ENCODE results near the gene CELF4.

DNA sequence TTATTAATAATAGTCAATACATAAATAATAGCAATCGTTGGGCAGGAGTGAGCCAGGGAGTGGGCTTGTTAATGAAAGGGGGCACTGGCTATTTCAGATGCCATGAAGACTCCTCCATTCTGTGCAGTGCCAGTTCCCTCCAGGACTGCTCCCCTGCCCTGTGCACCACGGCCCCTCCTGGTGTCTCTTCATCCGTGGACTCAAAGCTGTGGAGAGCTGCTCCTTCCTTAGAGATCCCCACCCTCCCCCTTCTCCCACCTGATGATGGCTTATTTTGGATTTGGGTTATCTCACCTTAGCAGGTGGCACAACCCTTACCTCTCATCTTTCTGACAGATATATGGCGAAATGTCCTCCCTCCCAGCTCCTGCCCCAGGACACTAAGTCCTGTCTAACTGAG, 3.1 kb upstream of the CELF4 start:
- TF ChIP-seq, protein P1, sequence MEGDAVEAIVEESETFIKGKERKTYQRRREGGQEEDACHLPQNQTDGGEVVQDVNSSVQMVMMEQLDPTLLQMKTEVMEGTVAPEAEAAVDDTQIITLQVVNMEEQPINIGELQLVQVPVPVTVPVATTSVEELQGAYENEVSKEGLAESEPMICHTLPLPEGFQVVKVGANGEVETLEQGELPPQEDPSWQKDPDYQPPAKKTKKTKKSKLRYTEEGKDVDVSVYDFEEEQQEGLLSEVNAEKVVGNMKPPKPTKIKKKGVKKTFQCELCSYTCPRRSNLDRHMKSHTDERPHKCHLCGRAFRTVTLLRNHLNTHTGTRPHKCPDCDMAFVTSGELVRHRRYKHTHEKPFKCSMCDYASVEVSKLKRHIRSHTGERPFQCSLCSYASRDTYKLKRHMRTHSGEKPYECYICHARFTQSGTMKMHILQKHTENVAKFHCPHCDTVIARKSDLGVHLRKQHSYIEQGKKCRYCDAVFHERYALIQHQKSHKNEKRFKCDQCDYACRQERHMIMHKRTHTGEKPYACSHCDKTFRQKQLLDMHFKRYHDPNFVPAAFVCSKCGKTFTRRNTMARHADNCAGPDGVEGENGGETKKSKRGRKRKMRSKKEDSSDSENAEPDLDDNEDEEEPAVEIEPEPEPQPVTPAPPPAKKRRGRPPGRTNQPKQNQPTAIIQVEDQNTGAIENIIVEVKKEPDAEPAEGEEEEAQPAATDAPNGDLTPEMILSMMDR (IDR thresholded peaks at IDR 0.05), result no peak
- TF ChIP-seq POLR2A (IDR thresholded peaks at IDR 0.05), result no peak

Data from lower leg skin (tissue), 3 donors.